AG04449 (cell line): ENCODE results near the gene AP2B1.

Source experiments
- CTCF ChIA-PET: fragments of 350-600 bp; formaldehyde crosslinking; extraction: SDS; loops from one replicate; lab custom pipeline; 2021; ENCODE audit warnings: antibody characterized with exemption; lab: Yijun Ruan, JAX
- POLR2A ChIA-PET: fragments of 400-600, 350-600 bp; formaldehyde crosslinking; extraction: SDS; loops from one replicate; lab custom pipeline; 2020; ENCODE audit warnings: antibody characterized with exemption, inconsistent platforms; lab: Yijun Ruan, JAX
- DNase-seq: peaks from one replicate; pipeline ENCODE4 v3.0.0-alpha.2; 2010; ENCODE audit warnings: low read depth, low spot score
- H3K4me3 ChIP-seq: 2 replicates; pipeline ENCODE4 v1.5.1; 2011; ENCODE audit warnings: low read depth, mild to moderate bottlenecking, control low read depth, low read length
- TF ChIP-seq, protein P1 (sequence below): IDR thresholded peaks from one replicate; pipeline ENCODE4 v1.5.1; 2011; ENCODE audit warnings: mild to moderate bottlenecking, moderate library complexity, low read length, control low read depth, inconsistent platforms; ENCODE audit not compliant: insufficient read depth; ENCODE audit errors: missing control alignments

Gene AP2B1

DNA sequence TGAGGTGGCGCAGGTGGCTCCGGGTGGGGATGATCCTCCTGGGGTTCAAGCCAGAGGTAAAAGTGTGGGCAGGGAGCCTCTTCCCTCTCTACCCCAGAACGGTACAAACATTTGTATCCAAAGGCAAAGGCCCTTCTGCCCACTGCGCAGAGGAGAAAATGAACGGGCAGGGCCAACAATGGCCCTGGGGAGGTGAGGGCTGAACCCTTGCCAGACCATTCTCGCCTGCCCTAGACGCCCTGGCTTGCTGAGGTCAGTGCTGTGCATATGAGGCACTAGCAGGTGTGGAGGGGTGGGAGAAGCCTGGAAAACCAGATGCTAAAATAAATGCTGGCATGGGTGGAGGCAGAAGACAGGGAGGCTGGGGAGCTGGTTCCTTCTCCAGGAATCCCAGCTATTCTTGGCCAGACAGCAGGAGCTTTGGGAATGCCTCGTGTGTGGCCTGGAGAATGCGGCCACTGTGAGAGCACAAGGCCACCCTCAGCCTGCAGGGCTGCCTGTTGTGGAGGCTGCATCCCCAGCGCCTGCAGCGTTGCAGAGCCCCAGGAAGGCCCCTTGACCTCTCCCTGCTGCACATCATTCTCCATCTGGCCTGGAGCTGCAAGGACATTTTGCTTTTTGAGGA, 178.1 kb downstream of the AP2B1 start:
- DNase-seq, result no peak
- POLR2A ChIA-PET, result interaction anchor here (1.2 kb wide), 1 partner anchor 44 kb away, joined by 6 read pairs; the partner anchor contains the start of gene TAF15

DNA sequence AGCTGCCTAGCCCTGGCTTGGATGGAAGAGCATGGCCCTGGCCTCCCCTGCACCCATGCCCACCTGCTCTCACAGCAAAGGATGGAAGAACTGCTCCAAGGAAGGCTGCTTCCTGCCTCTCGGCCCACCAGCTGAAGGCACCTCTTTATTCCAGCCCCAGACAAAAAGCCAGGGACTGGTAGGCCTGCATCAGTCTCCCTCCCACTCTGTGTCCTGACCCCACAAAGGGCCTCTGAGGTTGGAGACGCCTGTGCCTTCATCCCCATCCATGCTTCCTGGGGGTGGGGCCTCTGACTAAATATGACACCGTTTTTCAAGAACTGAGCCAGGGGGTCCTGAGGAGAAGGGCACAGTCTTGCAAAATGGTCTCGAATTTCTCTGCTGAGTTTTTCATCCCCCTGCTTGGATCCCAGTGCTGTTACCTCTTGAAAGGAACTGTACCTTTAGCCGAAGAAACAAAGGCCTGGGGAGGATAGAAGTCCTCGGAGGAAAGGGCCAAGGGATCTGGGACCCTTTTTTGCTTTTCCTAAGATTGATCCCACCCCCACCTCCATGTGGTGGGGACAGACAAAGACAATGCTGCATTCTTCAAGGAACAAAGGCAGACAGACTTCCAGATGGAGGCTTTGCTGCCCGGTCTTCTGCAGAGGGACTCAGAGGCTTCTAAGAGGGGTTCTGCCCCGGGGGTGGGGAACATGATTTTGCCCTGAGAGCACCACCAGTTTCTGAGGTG, 178.8 kb downstream of the AP2B1 start:
- no peak for DNase-seq
- CTCF ChIA-PET, result interaction anchor here (0.9 to 28.6 kb wide), 12 partner anchors 12 to 188 kb away, joined by 3 to 819 read pairs (median 21); partner anchors contain the start of genes GAS2L2, MMP28, PEX12 and TAF15
- no peak overlapping the region for H3K4me3 ChIP-seq
- POLR2A ChIA-PET, result interaction anchor here (1.2 kb wide), 1 partner anchor 43 kb away, joined by 6 read pairs; the partner anchor contains the start of gene TAF15
- TF ChIP-seq, protein P1, sequence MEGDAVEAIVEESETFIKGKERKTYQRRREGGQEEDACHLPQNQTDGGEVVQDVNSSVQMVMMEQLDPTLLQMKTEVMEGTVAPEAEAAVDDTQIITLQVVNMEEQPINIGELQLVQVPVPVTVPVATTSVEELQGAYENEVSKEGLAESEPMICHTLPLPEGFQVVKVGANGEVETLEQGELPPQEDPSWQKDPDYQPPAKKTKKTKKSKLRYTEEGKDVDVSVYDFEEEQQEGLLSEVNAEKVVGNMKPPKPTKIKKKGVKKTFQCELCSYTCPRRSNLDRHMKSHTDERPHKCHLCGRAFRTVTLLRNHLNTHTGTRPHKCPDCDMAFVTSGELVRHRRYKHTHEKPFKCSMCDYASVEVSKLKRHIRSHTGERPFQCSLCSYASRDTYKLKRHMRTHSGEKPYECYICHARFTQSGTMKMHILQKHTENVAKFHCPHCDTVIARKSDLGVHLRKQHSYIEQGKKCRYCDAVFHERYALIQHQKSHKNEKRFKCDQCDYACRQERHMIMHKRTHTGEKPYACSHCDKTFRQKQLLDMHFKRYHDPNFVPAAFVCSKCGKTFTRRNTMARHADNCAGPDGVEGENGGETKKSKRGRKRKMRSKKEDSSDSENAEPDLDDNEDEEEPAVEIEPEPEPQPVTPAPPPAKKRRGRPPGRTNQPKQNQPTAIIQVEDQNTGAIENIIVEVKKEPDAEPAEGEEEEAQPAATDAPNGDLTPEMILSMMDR, result no peak

More for the DNA sequence above, 178.1 kb downstream of the AP2B1 start:
- CTCF ChIA-PET, result interaction anchor here (0.9 to 28.6 kb wide), 9 partner anchors 12 to 187 kb away, joined by 3 to 819 read pairs (median 33); partner anchors contain the start of genes GAS2L2, MMP28, PEX12 and TAF15
- H3K4me3 ChIP-seq, result no peak overlapping the region
- TF ChIP-seq, protein P1, result no peak

DNA sequence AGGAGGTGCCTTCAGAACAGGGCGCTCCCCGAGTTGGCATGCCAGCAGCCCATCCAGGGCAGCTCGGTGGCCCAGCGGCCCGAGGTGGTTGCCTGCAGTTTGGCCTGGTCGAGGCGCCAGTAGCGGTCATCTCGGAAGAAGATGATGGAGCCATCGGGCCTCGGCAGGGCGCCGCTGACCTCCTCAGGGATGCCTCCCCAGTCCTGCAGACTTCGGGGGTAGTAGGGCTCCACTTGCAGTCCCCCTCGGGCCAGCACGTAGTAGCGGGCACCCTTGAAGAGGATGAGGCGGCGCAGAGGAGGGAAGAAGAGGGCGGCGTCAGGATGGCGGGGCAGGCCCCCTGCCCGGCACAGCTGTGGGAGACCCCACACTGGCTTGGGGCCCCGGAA, 179.4 kb downstream of the AP2B1 start:
- CTCF ChIA-PET, result interaction anchor here (0.6 to 28.6 kb wide), 14 partner anchors 14 to 383 kb away, joined by 3 to 819 read pairs (median 4); partner anchors contain the start of genes MMP28, RASL10B and TAF15
- no peak overlapping the region for H3K4me3 ChIP-seq
- POLR2A ChIA-PET, result interaction anchor here (1.6 kb wide), 1 partner anchor 43 kb away, joined by 5 read pairs; the partner anchor contains the start of gene TAF15
- TF ChIP-seq, protein P1, result no peak
- DNase-seq, result no peak

DNA sequence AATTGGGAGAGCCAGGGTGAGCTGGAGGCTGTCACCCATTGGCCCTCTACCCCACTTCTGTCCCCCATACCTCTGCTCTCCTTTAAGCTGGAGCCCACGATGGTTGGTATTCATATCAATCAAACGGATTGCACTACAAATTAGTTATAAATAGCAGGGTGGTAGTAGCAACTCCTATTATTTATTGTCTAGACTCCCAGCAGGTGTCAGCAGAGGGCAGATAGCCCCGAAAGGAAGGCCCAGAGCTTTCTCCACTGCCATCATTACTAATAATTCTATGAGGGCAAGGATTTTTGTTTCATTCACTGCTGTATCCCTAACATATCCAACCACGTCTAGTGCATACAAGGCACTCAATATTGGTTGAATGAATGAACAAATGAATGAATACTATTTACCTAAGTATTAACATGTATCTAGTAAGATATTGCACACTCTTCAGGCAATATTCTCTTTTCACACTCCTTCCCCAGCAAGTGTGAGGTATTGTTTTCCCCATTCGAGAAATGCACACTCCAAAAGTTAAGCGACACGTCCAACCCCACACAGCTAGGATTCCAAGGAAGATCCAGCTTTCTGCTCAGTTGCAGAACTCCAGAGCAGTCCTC, 179.9 kb downstream of the AP2B1 start:
- no peak for DNase-seq
- CTCF ChIA-PET, result interaction anchor here (0.6 to 28.6 kb wide), 17 partner anchors 10 to 382 kb away, joined by 3 to 819 read pairs (median 4); partner anchors contain the start of genes MMP28, RASL10B and TAF15

DNA sequence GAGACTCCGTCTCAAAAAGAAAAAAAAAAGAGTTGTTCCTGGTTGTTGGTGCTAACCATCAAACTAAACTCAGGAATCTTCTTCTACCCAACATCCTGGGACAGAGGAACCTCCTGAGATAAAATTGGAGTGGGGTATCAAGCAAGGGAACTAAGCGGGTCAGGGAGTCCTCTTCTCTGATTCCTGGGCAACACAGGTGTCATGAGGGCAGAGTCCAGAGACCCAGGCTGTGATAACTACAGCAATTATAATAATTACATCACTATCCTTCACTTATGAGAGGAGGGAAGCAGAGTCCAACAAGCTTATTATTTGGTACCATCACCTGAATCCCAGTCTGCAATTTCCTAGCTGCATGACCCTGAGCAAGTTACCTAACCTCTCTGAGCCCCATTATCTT, 181.7 kb downstream of the AP2B1 start:
- ChIA-PET CTCF (interaction anchor here (0.9 to 28.6 kb wide), 8 partner anchors 10 to 156 kb away, joined by 3 to 819 read pairs (median 55); partner anchors contain the start of genes MMP28 and TAF15), POLR2A (no interaction called here)
- no peak for DNase-seq
- H3K4me3 ChIP-seq, result no peak overlapping the region
- TF ChIP-seq, protein P1, result no peak

More for the DNA sequence above, 179.9 kb downstream of the AP2B1 start:
- POLR2A ChIA-PET, result interaction anchor here (1.6 kb wide), 1 partner anchor 42 kb away, joined by 5 read pairs; the partner anchor contains the start of gene TAF15
- TF ChIP-seq, protein P1, result peak; percentile 50
- H3K4me3 ChIP-seq, result no peak overlapping the region
